ENCODE results near the gene PDZD8.
A peak's percentile ranks its signal among the peaks of the same experiment; 100 is the strongest.

The PDZD8 gene

GRCh38 chr10:117398029-117398428, 22.8 kb upstream of the PDZD8 start:
- no peak for ATAC-seq

GRCh38 chr10:117391436-117392205, 16.4 kb upstream of the PDZD8 start:
- no peak for ATAC-seq

GRCh38 chr10:117390420-117390819, 15.2 kb upstream of the PDZD8 start:
- ATAC-seq, result no peak

GRCh38 chr10:117386805-117387204, 11.6 kb upstream of the PDZD8 start:
- no peak for ATAC-seq

- ATAC-seq, result no peak
These were observed 7.6 kb upstream of the PDZD8 start for GRCh38 chr10:117382861-117383260.

GRCh38 chr10:117374506-117375359, 507 bp downstream of the PDZD8 start:
- ATAC-seq, result peak; percentile 36 to 42

GRCh38 chr10:117373823-117374505, 1.3 kb downstream of the PDZD8 start:
- peak; percentile 3 to 17 for ATAC-seq

GRCh38 chr10:117370205-117370604, 5.0 kb downstream of the PDZD8 start:
- no peak for ATAC-seq

GRCh38 chr10:117367718-117368117, 7.5 kb downstream of the PDZD8 start:
- no peak for ATAC-seq

GRCh38 chr10:117366741-117367140, 8.5 kb downstream of the PDZD8 start:
- ATAC-seq, result no peak

GRCh38 chr10:117365612-117366011, 9.6 kb downstream of the PDZD8 start:
- peak; percentile 70 to 72 for ATAC-seq

GRCh38 chr10:117364110-117364960, 10.9 kb downstream of the PDZD8 start:
- ATAC-seq, result no peak

GRCh38 chr10:117363028-117363427, 12.2 kb downstream of the PDZD8 start:
- ATAC-seq, result peak; percentile 64 to 70

GRCh38 chr10:117362313-117362712, 12.9 kb downstream of the PDZD8 start:
- no peak for ATAC-seq

GRCh38 chr10:117360994-117361667, 14.1 kb downstream of the PDZD8 start:
- ATAC-seq, result peak in 1 of 2 donors; percentile 22

GRCh38 chr10:117360016-117360415, 15.2 kb downstream of the PDZD8 start:
- ATAC-seq, result peak; percentile 80

- no peak for ATAC-seq
These were observed 20.2 kb downstream of the PDZD8 start for GRCh38 chr10:117355072-117355471.

GRCh38 chr10:117353684-117354083, 21.6 kb downstream of the PDZD8 start:
- ATAC-seq, result no peak

GRCh38 chr10:117352724-117353123, 22.5 kb downstream of the PDZD8 start:
- no peak for ATAC-seq

- no peak for ATAC-seq
These were observed 23.2 kb downstream of the PDZD8 start for GRCh38 chr10:117351996-117352395.

- ATAC-seq, result no peak
These were observed 23.7 kb downstream of the PDZD8 start for GRCh38 chr10:117351558-117351957.

GRCh38 chr10:117350909-117351308, 24.3 kb downstream of the PDZD8 start:
- ATAC-seq, result no peak

Data from activated CD4-positive, CD25-positive, alpha-beta regulatory T cell treated with anti-CD3 and anti-CD28 coated beads, Interleukin-2, amount 50 U/mL, for 24 hours (primary cell).